Parathyroid adenoma (tissue), 2 donors: Measurements from ENCODE around the gene GCAT.
A peak's percentile ranks its signal among the peaks of the same experiment; 100 is the strongest.

Experiments
- H2AFZ ChIP-seq: fragments of 300-600 bp; sonication (generic); one replicate; pipeline ENCODE4 v1.7.0; 2017; ENCODE audit warnings: antibody characterized with exemption, mild to moderate bottlenecking
- H3K27ac ChIP-seq: fragments of 300-600 bp; sonication (generic); one replicate; pipeline ENCODE4 v1.7.0; 2017
- H3K27me3 ChIP-seq: fragments of 300-600 bp; sonication (generic); one replicate; pipeline ENCODE4 v1.7.0; 2017; ENCODE audit warnings: low read length; ENCODE audit not compliant: control insufficient read depth, insufficient read depth
- H3K36me3 ChIP-seq: fragments of 300-600 bp; sonication (generic); one replicate; pipeline ENCODE4 v1.7.0; 2017; ENCODE audit warnings: low read length; ENCODE audit not compliant: control insufficient read depth, insufficient read depth
- H3K4me1 ChIP-seq: fragments of 300-600 bp; sonication (generic); one replicate; pipeline ENCODE4 v1.7.0; 2017; ENCODE audit warnings: control low read depth
- H3K4me2 ChIP-seq: fragments of 300-600 bp; sonication (generic); one replicate; pipeline ENCODE4 v1.7.0; 2017; ENCODE audit warnings: low read length
- H3K4me3 ChIP-seq: fragments of 300-600 bp; sonication (generic); one replicate; pipeline ENCODE4 v1.7.0; 2017; ENCODE audit warnings: low read depth, low read length
- H3K79me2 ChIP-seq: fragments of 300-600 bp; sonication (generic); one replicate; pipeline ENCODE4 v1.7.0; 2017; ENCODE audit warnings: control low read depth
- H3K9ac ChIP-seq: fragments of 300-600 bp; sonication (generic); one replicate; pipeline ENCODE4 v1.7.0; 2017; ENCODE audit warnings: mild to moderate bottlenecking
- H3K9me3 ChIP-seq: fragments of 300-600 bp; sonication (generic); one replicate; pipeline ENCODE4 v1.7.0; 2017; ENCODE audit warnings: low read length; ENCODE audit not compliant: control insufficient read depth
- TF ChIP-seq, protein P1 (sequence below): fragments of 300-600 bp; sonication (generic); IDR thresholded peaks from one replicate; pipeline ENCODE4 v1.7.0; 2017; ENCODE audit warnings: antibody characterized with exemption, mild to moderate bottlenecking
- donor health status: primary hyperparathyroidism.

GCAT gene

DNA sequence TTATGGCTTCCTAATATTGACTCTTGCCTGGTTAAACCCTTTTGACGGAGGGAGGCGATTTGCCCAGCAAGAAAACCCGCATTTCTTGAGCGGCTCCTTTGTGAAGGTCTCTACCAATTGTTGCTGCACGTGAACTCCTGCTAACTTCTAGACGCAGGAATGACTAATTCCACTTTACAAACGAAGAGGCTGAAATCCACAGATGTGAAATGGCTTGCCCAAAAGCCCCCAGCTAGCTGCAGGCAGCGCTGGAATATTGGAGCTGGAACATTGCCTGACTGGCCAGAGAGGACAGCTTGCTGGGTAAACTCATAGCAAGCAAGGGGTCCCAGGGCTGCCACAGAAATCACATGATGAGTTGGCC is 542 bp downstream of the GCAT start:
- Histone ChIP-seq H3K9me3 (no peaks in the 10 kb centered on the region), H3K4me3 (peak overlapping the region; percentile 83), H2AFZ (peak overlapping the region; percentile 85), H3K27me3 (no peaks in the 10 kb centered on the region), H3K4me2 (peak overlapping the region; percentile 99), H3K36me3 (no peaks in the 10 kb centered on the region), H3K27ac (no peak overlapping the region), H3K79me2 (no peaks in the 10 kb centered on the region), H3K4me1 (peaks cover 5% of the 10 kb centered on the region), H3K9ac (no peak overlapping the region)
- TF ChIP-seq, protein P1, sequence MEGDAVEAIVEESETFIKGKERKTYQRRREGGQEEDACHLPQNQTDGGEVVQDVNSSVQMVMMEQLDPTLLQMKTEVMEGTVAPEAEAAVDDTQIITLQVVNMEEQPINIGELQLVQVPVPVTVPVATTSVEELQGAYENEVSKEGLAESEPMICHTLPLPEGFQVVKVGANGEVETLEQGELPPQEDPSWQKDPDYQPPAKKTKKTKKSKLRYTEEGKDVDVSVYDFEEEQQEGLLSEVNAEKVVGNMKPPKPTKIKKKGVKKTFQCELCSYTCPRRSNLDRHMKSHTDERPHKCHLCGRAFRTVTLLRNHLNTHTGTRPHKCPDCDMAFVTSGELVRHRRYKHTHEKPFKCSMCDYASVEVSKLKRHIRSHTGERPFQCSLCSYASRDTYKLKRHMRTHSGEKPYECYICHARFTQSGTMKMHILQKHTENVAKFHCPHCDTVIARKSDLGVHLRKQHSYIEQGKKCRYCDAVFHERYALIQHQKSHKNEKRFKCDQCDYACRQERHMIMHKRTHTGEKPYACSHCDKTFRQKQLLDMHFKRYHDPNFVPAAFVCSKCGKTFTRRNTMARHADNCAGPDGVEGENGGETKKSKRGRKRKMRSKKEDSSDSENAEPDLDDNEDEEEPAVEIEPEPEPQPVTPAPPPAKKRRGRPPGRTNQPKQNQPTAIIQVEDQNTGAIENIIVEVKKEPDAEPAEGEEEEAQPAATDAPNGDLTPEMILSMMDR, result no peak

DNA sequence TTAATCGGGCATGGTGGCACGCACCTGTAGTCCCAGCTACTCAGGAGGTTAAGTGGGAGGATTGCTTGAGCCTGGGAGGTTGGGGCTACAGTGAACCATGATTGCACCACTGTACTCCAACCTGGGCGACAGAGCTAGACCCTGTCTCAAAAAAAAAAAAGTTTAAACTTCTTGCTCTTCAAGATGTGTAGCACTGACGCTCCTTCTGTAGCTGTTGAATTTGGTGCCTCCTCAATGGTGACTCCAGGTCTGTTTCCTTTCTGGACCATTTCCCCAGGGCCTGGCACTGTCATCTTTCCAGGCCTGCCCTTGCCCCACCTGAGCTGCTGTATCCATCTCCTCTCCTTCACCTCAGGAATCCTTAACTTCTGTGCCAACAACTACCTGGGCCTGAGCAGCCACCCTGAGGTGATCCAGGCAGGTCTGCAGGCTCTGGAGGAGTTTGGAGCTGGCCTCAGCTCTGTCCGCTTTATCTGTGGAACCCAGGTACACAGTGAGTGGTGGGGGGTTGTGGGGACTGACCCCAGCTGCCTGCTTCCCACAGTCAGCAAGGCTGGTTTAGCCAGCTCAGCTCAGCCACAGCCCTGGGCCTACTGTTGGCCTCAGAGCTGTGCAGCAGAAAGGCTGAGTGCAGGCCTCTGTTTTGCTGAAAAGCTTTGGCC is 2.1 kb downstream of the GCAT start:
- Histone ChIP-seq H3K36me3 (no peaks in the 10 kb centered on the region), H3K4me3 (no peak overlapping the region), H3K79me2 (no peaks in the 10 kb centered on the region), H3K9ac (no peak overlapping the region), H2AFZ (no peak overlapping the region), H3K9me3 (no peaks in the 10 kb centered on the region), H3K4me2 (no peak overlapping the region), H3K4me1 (peaks cover 5% of the 10 kb centered on the region), H3K27me3 (no peaks in the 10 kb centered on the region), H3K27ac (no peak overlapping the region)
- TF ChIP-seq, protein P1, result no peak

DNA sequence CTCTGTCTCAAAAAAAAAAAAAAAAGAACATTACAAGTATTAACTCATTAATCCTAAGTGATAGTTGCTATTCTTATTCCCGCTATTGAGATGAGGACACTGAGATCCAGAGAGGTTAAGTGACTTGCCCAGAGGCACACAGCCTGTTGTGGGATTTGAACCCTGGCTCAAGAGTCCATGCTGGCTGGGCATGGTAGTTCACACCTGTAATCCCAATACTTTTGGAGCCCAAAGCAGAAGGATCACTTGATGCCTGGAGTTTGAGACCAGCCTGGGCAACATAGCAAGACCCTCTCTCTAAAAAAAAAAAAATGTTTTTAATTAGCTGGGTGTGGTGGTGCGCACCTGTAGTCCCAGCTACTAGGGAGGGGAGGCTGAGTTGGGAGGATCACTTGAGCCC is 4.1 kb downstream of the GCAT start:
- H3K9me3 ChIP-seq, result no peaks in the 10 kb centered on the region
- H3K4me1 ChIP-seq, result no peaks in the 10 kb centered on the region
- H3K4me3 ChIP-seq, result no peak overlapping the region
- no peak overlapping the region for H3K27ac ChIP-seq
- H2AFZ ChIP-seq, result no peak overlapping the region
- H3K79me2 ChIP-seq, result no peaks in the 10 kb centered on the region
- H3K9ac ChIP-seq, result no peak overlapping the region
- no peaks in the 10 kb centered on the region for H3K36me3 ChIP-seq
- no peak overlapping the region for H3K4me2 ChIP-seq
- no peaks in the 10 kb centered on the region for H3K27me3 ChIP-seq
- TF ChIP-seq, protein P1, result no peak

DNA sequence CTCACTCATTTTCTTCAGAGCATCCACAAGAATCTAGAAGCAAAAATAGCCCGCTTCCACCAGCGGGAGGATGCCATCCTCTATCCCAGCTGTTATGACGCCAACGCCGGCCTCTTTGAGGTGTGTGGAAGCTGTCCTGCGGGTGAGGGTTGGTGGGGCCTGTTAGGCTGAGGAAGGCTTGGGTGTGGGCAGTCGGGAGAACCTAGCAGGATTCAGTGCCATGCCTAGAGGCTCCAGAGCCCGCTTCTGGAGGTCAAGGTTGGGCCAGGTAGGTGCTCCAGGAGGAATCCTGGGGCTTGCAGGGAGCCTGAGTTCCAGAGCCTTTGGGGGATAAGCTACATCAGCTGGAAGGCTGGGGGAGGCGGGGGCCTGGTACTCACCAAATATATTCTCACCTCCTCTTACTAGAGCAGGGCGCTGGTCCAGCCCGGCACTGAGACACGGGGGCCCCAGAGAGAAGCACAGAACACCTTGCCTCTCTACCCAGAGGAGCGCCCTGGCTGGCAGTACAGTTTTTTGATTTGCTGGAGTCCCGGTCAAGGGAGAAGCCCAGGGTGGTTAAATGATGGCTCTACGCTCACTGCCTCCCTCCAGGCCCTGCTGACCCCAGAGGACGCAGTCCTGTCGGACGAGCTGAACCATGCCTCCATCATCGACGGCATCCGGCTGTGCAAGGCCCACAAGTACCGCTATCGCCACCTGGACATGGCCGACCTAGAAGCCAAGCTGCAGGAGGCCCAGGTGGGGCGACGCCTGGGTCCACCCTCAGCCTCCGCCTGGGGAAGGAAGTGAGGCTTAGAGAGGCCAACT is 5.3 kb downstream of the GCAT start:
- Histone ChIP-seq H3K4me1 (no peaks in the 10 kb centered on the region), H3K4me3 (no peak overlapping the region), H3K36me3 (no peaks in the 10 kb centered on the region), H3K27me3 (no peaks in the 10 kb centered on the region), H3K4me2 (no peak overlapping the region), H3K9me3 (no peaks in the 10 kb centered on the region), H3K9ac (no peak overlapping the region), H2AFZ (no peak overlapping the region), H3K79me2 (no peaks in the 10 kb centered on the region), H3K27ac (no peak overlapping the region)
- TF ChIP-seq, protein P1, result no peak
